Heart left ventricle (tissue), 16 donors: ENCODE measurements around the gene SCO1. TPM values are rescaled to one million over a fixed set of nuclear protein-coding genes. Genes with fewer than 3 reads are reported as not detected.
"Not testable (repeated sequence)": the region's sequence is repeated elsewhere in the genome, so short reads cannot be mapped to it uniquely, and the experiment has no call there.

Source experiments
- ATAC-seq, 4 donors: fragments of 200-7000 bp; cut with Tn5 transposase; one replicate each; pipeline ENCODE4 v1.9.1; 2020 to 2022; ENCODE audit warnings: moderate library complexity in 4 of 4, mild to moderate bottlenecking in 3 of 4, moderate number of reproducible peaks in 1 of 4
- DNase-seq, 5 donors: peaks; one replicate each; pipeline ENCODE4 v3.0.0-alpha.2; 2020
- H3K27ac ChIP-seq, 12 donors: fragments of 200-600 bp; sonication (generic) in 4 of 12; one replicate each; pipeline versions ENCODE4 v1.5.0 to v1.8.0; 2016 to 2022; ENCODE audit warnings: mild to moderate bottlenecking in 2 of 12
- H3K27me3 ChIP-seq, 9 donors: fragments of 200-600 bp; sonication (generic) in 2 of 9; one replicate each; pipeline versions ENCODE4 v1.5.1 to v1.8.0; 2016 to 2022; ENCODE audit warnings: mild to moderate bottlenecking in 3 of 9
- H3K36me3 ChIP-seq, 9 donors: fragments of 200-600 bp; sonication (generic) in 2 of 9; one replicate each; pipeline versions ENCODE4 v1.5.0 to v1.8.0; 2018 to 2022; ENCODE audit warnings: mild to moderate bottlenecking in 2 of 9
- H3K4me1 ChIP-seq, 12 donors: fragments of 200-600 bp; sonication (generic) in 4 of 12; one replicate each; pipeline versions ENCODE4 v1.5.0 to v1.8.0; 2016 to 2022; ENCODE audit warnings: mild to moderate bottlenecking in 3 of 12
- H3K4me3 ChIP-seq, 12 donors: fragments of 200-600 bp; sonication (generic) in 4 of 12; one replicate each; pipeline versions ENCODE4 v1.5.0 to v1.8.0; 2017 to 2022; ENCODE audit warnings: mild to moderate bottlenecking in 9 of 12, moderate library complexity in 4 of 12
- H3K9me3 ChIP-seq, 12 donors: fragments of 200-600 bp; sonication (generic) in 4 of 12; one replicate each; pipeline versions ENCODE4 v1.5.0 to v1.8.0; 2016 to 2022; ENCODE audit warnings: mild to moderate bottlenecking in 1 of 12
- POLR2A ChIP-seq, 2 donors: fragments of 450-650 bp; IDR thresholded peaks; one replicate each; pipeline ENCODE4 v1.6.1; 2017; ENCODE audit warnings: antibody characterized with exemption in 2 of 2, mild to moderate bottlenecking in 2 of 2, moderate library complexity in 2 of 2
- WGBS, 4 donors: extraction: QIAGEN DNeasy Blood & Tissue Kit in 2 of 4; methylation state at CpG; one replicate each; pipeline versions ENCODE4 v1.1.5 to v1.1.7; 2013 to 2018; 5-methylcytosine and 5-hydroxymethylcytosine counted together
- intact Hi-C, 10 donors: fragments of 100-400 bp; cut with DNase I; formaldehyde crosslinking; loops; one replicate each; pipeline versions ENCODE4 v1.11.1 to v1.14.2; 2022
- polyA plus RNA-seq, 2 donors: library from polyadenylated mRNA; stranded (reverse); fragments of 200-250 nt; gene quantifications; one replicate each; pipeline ENCODE4 v1.2.3, GENCODE V29; 2013
- total RNA-seq, 9 donors: library from RNA; depleted of rRNA in 2 of 9; stranded (reverse); fragments of >200 nt in 2 of 9; fragmentation: NEBNext Ultra II Directional in 3 of 9; extraction: Animal tissue kit (Norgen Biotek cat#: 25700) in 3 of 9; gene quantifications; one replicate each; pipeline versions ENCODE4 v1.1.0 to v1.2.4, GENCODE V29; 2016 to 2023
- TF ChIP-seq, protein P1 (sequence below), 12 donors: fragments of 200-600 bp; sonication (generic) in 4 of 12; IDR thresholded peaks; one replicate each; pipeline versions ENCODE4 v1.5.0 to v1.8.0; 2018 to 2022; ENCODE audit warnings: antibody characterized with exemption in 12 of 12, mild to moderate bottlenecking in 5 of 12
- donor health status: ischemic (EF 13 %, LVEDD 7.1; RV severe dilation, severe dysfunction).
- donor health status: healthy with polysubstance abuse.
- donor health status: DM: no; HTN: yes; CAD: no.
- donor health status: DM: no; HTN: no; CAD: no.
- donor health status: ischemic (EF 25% LVEDD 6.9; RV normal size, moderate dysfunction).
- donor health status: ischemic (EF 25% LVEDD 5.7; RV mildly dilated, moderate dysfunction).
- donor health status: healthy.
- donor health status: DM: yes; HTN: yes; CAD: no.
- donor health status: ischemic (EF 35%, LVEDD 5.7; RV mildly dilated, moderate dysfunction).
- donor health status: nonischemic (EF 11% LVEDD 7.7; RV severe dilation, severe dysfunction).
- donor health status: DM: yes; HTN: yes; CAD: no.
- donor health status: PGD.
- donor health status: ischemic (EF 29% LVEDD 5.4; RV normal size, mild dysfunction).
- donor health status: nonischemic (EF 23%, LVEDD 6.1; RV moderate dilation, normal function).

Gene SCO1
- total and polyA plus RNA-seq, 11 donors = 9.2 to 53.4 (median 31.4) TPM

DNA sequence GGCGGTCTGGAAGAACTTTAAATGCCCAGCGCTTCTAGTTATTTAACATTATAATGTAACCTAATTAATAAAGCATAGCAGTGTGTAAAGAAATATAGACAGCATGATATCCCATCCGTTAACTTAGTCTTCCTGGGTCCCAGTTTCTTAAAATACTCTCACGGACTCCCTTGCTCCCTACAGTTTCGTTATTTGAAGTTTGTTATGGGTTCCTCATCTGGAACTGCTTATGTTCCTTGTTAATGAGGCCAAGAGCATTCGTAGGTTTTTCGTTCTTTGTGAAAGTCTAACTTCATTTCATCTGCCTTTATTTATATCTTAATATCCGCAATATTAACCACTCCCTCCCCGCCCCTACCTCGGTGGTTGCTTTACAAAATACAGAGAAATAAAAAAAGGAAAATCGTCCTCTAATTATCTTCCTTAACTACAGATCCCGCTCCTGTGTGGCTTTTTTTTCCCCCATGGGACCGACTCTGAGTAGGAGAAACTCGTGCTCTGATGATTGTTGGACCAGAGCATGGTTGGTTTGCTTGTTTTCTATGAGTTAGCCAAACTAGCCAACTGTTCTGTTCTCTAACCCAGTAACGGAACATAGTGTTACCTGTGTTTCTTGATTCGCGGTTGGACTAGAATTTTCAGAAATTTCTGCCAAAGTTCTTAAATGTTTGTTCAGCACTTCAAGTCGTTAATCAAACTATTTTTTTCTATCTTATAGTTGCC, 924 bp upstream of the SCO1 start:
- 18 to 23% (median 19%) methylated on average over 18 of the region's 18 CpGs for WGBS, 4 donors
- H3K9me3 ChIP-seq = no peaks in the 10 kb centered on the region
- no peak for DNase-seq
- intact Hi-C loops = no loop called here
- TF ChIP-seq, protein P1, sequence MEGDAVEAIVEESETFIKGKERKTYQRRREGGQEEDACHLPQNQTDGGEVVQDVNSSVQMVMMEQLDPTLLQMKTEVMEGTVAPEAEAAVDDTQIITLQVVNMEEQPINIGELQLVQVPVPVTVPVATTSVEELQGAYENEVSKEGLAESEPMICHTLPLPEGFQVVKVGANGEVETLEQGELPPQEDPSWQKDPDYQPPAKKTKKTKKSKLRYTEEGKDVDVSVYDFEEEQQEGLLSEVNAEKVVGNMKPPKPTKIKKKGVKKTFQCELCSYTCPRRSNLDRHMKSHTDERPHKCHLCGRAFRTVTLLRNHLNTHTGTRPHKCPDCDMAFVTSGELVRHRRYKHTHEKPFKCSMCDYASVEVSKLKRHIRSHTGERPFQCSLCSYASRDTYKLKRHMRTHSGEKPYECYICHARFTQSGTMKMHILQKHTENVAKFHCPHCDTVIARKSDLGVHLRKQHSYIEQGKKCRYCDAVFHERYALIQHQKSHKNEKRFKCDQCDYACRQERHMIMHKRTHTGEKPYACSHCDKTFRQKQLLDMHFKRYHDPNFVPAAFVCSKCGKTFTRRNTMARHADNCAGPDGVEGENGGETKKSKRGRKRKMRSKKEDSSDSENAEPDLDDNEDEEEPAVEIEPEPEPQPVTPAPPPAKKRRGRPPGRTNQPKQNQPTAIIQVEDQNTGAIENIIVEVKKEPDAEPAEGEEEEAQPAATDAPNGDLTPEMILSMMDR (IDR thresholded peaks at IDR 0.05) = no peak
- no peak for TF ChIP-seq POLR2A (IDR thresholded peaks at IDR 0.05)
- H3K36me3 ChIP-seq = peaks cover 0 to 24% (median 22%) of the 10 kb centered on the region in 9 donors
- H3K27ac ChIP-seq = peak overlapping the region; percentile 86 to 99 (median 93)
- peaks cover 6 to 52% (median 21%) of the 10 kb centered on the region in 12 donors for H3K4me1 ChIP-seq
- peak overlapping the region; percentile 68 to 99 (median 90) for H3K4me3 ChIP-seq
- H3K27me3 ChIP-seq = no peaks in the 10 kb centered on the region
- ATAC-seq = no peak

DNA sequence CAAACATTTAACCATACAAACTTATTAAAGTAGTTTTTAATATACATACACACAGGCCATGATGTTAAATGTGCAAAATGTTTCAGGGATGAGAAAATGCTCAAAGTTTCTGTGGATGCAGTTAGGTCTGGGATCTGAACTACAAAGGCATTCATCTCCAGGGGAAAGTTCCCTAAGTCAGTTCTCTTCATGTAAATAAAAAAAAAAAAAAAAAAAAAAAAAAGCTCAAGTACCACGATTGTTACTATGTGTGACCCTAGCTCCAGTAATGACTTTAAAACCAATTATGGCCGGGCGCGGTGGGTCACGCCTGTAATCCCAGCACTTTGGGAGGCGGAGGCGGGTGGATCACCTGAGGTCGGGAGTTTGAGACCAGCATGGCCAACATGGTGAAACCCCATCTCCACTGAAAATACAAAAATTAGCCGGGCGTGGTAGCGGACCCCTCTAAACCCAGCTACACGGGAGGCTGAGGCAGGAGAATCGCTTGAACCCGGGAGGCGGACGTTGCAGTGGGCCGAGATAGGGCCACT, 1.4 kb downstream of the SCO1 start:
- H3K27ac ChIP-seq, H3K27me3 ChIP-seq, ATAC-seq, DNase-seq, H3K9me3 ChIP-seq, intact Hi-C loops: not testable (repeated sequence)
- WGBS, 4 donors = 90 to 92% (median 91%) methylated on average over 17 of the region's 17 CpGs
- Histone ChIP-seq H3K4me1 (peaks cover 6 to 39% (median 17%) of the 10 kb centered on the region in 12 donors), H3K36me3 (peaks cover 3 to 47% (median 46%) of the 10 kb centered on the region in 9 donors), H3K4me3 (peak overlapping the region in 8 of 12 donors; percentile 68 to 99 (median 94))

DNA sequence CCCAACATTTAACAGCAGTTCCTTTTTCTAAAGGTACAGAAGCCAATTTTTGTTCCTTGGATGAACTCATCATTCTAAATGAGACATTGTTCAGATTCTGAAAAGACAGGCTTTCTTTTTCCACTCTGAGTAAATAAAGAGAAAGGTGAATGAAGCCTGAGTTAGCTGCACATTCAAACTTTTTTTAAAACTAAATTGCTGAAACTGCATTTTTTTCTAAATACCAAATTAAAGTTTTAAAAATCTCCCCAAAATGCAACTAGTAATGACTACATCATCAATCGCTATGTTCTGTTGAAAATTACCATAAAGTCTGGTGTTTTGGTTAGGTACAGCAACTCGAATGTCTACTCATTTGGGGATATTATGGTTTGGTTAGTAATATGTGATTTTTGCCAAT, 9.8 kb downstream of the SCO1 start:
- H3K4me1 ChIP-seq = no peaks in the 10 kb centered on the region
- H3K36me3 ChIP-seq = peaks cover 0 to 97% (median 73%) of the 10 kb centered on the region in 9 donors
- DNase-seq = no peak
- no peak overlapping the region for H3K27ac ChIP-seq
- H3K9me3 ChIP-seq = no peaks in the 10 kb centered on the region
- WGBS, 4 donors = 89 to 99% (median 93%) methylated on average over 2 of the region's 2 CpGs
- intact Hi-C loops = no loop called here
- H3K4me3 ChIP-seq = no peak overlapping the region
- no peak for TF ChIP-seq POLR2A (IDR thresholded peaks at IDR 0.05)
- TF ChIP-seq, protein P1 (IDR thresholded peaks at IDR 0.05) = no peak
- H3K27me3 ChIP-seq = no peaks in the 10 kb centered on the region
- ATAC-seq = no peak

DNA sequence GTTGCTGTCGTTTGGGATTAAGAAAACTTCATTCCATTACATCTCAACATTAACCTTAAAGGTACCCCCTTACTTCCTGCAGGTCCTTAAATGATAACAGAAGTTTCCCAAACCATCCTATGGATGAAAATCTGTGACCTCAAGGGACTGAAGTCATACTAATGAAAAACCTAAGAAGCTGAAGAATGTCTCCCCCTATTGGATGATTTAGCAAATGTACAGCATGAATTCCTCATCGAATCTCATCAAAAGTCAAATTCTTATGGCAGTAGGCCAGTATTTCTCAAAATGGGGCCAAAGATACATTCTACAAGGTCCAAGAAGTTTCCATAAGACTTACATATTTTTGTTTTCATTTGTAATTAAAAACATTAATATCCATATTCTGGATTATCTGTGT, 13.5 kb downstream of the SCO1 start:
- DNase-seq = no peak
- H3K4me3 ChIP-seq = no peak overlapping the region
- TF ChIP-seq, protein P1 (IDR thresholded peaks at IDR 0.05) = peak in 8 of 12 donors; percentile 8 to 45 (median 28)
- no peak for TF ChIP-seq POLR2A (IDR thresholded peaks at IDR 0.05)
- H3K27ac ChIP-seq = no peak overlapping the region
- peaks cover 0 to 98% (median 77%) of the 10 kb centered on the region in 9 donors for H3K36me3 ChIP-seq
- no peaks in the 10 kb centered on the region for H3K4me1 ChIP-seq
- no peaks in the 10 kb centered on the region for H3K27me3 ChIP-seq
- intact Hi-C loops = no loop called here
- 62 to 82% (median 71%) methylated on average over 2 of the region's 2 CpGs for WGBS, 4 donors
- ATAC-seq = no peak
- no peaks in the 10 kb centered on the region for H3K9me3 ChIP-seq
